DMS114 treated with DMSO at 0.1 percent for 48 hours (cell line): Measurements from ENCODE around the gene CALML4.
"Not testable (repeated sequence)": the region's sequence is repeated elsewhere in the genome, so short reads cannot be mapped to it uniquely, and the experiment has no call there.

ENCODE experiments used
- DNase-seq: peaks from one replicate; lab custom pipeline; 2025; ENCODE audit not compliant: unreplicated experiment; lab: John Stamatoyannopoulos, UW

CALML4 gene

GRCh38 chr15:68204776-68205557 is at the start of gene CALML4:
Gene CALML4 (minus strand): TSS chr15:68205332. CDS start chr15:68205247, 85 bp downstream.
- no peak for DNase-seq

DNA sequence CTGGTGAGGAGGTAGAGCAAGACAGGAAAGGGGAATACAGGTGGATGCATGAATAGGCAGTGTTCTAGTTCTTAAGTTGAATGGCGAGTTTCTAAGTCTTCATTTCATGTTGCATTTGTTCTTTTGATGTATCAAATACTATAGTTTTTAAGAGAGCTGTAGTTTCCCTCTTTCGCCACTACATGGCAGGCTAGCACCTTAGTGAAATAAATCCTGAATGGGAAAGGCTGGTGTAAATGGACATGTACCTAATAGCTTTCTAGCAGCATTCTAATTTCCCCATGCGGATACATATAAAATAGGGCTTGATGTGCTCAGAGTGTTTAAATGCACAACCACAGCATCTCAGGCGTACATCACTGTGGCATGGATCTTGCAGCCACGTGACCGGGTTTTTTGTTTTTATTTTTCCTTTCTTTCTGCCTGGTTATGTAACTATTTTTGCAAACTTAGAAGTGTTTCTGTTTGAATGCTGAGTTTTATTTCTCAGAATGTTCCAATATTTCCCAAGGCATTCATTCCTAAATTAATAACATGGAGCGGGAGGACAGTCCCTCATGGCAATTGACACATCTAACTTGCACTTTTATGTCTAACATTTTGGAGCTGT is 47.9 kb upstream of the CALML4 start:
- peak; percentile 86 for DNase-seq

- no peak for DNase-seq
Measured at GRCh38 chr15:68249058-68249713, 44.1 kb upstream of the CALML4 start.

DNA sequence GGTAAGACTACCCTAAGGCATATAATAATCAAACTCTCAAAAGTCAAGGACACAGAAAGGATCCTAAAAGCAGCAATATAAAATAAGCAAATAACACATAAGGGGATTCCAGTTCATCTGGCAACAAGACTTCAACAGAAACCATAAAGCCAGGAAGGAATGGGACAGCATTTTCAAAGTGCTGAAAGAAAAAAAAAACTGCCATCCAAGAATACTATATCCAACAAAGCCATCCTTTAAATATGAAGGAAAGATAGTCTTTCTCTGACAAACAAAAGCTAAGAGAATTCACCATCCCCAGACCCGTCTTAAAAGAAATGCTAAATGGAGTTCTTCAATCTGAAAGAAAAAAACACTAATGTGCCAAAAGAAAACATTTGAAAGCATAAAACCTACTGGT is 39.1 kb upstream of the CALML4 start:
- no peak for DNase-seq

DNA sequence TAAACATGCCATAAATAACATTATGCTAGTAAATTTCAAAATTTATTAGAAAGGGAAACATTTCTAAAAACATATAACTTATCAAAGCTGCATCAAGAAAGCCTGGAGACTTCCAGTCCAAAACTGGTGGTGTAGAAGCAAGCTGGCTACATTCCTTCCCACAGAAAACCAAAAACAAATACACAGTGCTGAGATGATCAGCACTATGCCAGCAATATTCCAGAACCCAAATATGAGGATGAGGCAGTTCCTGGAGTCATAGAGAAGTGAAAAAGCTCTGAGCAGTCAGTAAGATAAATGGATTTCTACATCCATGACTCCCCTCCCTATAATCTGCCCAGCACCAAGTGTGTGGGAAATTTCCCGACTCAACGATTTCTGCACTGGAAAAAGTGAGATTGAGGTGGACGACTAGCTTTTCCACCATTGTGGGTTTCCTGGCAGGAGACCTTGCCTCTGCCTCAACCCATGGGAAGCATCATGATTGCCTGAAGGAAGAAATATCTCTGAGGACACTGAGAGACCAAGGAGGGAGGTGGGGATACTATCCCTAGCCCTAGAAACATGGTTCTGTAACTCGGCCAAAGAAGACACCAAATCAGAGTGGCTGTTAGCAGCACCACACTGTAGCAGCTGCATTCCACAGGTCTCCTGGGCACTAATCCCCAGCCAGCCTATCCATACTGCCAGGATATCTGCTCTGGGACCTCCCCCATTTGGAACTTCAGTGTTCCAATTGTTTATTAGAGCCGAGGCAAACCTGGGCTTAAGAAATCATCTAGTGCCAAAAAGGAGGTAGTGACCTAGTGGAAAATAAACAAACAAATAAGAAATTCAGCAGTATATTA is 36.2 kb upstream of the CALML4 start:
- no peak for DNase-seq

DNA sequence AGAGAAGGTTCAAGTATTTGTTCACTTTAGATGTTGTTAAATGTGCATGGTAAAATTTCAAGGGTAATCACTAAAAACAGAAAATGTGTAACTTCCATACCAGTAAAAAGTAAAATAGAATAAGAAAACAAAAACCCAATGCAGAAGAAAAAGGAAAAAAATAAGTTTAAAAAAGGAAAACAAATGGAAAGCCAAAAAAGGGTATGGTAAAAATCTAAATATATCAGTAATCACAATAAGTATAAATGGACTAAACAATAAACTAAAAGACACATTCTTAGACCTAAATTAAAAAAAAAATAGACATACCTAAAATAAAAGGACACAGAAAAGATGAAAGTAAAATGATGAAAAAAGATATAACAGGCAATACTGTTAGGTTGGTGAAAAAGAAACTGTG is 33.9 kb upstream of the CALML4 start:
- no peak for DNase-seq

GRCh38 chr15:68235022-68235421 is 29.9 kb upstream of the CALML4 start:
- DNase-seq: no peak

- not testable (repeated sequence) for DNase-seq
Measured at GRCh38 chr15:68234520-68234919, 29.4 kb upstream of the CALML4 start.

GRCh38 chr15:68234060-68234459 is 28.9 kb upstream of the CALML4 start:
- DNase-seq: no peak

DNA sequence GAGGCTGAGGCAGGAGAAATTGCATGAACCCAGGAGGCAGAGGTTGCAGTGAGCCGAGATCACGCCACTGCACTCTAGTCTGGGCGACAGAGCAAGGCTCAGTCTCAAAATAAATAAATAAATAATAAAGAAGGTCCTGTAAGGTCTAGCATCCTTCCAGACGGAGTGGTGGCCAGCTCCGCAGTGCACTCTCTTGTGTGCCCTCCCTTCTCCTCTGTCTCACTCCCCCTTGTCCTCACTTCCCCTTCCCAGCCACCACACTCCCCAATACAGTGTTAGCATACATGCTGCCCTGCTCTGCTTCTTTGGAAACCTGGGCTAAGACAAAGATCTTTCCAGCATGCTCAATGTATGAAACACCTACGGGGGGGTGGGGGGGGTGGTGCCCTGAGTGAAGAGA is 27.8 kb upstream of the CALML4 start:
- no peak for DNase-seq

DNA sequence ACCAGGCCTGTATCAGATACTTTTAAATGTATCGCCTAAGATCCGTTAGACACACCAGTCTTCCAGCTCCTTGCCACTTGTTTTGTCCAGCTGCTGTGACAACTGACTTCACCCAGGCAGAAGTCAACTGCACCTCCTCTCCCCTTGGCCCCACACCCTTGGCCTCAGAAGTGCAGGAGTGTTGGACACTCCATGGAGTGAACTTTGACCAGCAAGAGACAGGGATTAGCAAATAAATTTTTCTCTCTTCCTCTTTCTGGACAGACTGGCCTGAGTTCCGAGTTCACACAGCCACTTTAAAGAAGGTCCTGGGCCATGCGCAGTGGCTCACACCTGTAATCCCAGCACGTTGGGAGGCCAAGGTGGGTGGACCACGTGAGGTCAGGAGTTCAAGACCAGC is 27.3 kb upstream of the CALML4 start:
- DNase-seq: no peak

DNA sequence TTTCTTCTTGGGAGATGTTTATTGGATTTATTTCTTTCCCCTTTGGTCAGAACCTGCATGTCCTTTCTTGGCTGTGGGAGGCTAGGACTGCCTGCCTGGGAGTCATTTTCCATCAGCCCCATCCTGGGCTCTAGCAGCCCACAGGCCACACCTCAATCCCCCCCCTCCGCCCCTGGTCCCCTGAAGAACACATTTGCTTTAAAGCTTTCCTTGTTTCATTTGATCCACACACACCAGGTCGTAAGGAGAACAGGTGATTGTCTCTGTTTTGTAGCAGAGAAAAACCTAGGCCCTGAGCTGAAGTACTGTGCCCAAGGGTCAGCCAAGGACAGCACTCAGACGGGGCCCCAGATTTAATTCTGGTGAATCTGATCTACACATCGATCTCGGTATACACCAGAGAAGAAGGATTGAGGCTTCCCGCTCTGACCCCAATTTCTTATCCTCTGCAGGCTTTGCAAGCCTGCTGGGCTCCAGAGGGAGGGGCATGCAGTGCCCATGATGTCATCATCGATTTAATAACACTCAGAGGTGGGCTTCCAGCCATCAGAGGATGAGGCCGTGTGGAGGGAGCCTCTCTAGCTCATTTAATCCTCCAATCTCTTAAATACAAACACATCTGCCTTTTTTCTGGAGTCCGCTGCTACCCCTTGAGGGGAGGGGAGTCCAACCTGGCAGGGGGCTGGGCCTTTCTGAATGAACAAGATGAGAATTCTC is 26.1 kb upstream of the CALML4 start:
- DNase-seq: no peak

GRCh38 chr15:68230157-68231100 is 25.3 kb upstream of the CALML4 start:
- no peak for DNase-seq

GRCh38 chr15:68229386-68230156 is 24.4 kb upstream of the CALML4 start, which contains the start of gene CLN6:
Gene CLN6 (minus strand): TSS chr15:68229728. CDS start chr15:68229584, 144 bp downstream.
- DNase-seq: peak; percentile 71

- no peak for DNase-seq
Measured at GRCh38 chr15:68228971-68229385, 23.8 kb upstream of the CALML4 start.

DNA sequence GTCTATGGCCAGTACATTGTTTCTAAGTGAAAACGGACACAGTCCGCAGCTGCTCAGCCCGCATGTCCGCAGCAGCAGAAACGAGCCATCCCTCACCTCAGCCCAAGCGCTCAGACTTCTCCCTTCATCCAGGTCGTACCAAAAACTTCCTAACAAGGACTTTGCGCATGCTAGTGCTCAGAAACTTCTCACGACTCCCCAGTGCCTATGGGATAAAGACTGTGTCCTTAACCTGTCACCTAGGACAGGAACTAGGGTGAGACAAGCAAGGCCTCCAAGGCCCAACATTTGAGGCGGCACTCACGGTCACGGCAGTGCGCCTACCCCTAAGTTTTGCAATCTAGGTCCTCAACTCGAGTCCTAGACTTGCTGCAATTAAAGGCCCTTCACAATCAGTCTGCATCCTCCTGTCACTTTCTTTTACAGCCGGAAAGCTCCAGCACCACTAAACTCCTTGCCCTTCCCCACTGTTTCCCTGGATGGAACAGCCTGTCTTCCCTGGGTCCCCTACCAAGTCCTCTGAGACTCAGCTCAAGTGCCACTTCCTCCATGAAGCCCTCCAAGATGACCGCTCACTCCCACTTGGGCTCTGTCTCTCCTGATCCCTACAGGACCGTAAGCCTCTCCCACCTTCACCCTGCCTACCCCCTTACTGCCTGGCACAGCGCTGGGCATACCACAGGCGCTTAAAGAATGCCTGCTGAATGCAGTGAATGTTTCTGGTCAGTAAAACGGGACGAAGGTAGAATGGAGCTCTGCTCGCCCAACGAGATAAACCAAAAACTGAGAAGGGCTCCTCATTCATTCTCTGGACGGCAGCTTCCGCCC is 23.2 kb upstream of the CALML4 start:
- DNase-seq: no peak

DNA sequence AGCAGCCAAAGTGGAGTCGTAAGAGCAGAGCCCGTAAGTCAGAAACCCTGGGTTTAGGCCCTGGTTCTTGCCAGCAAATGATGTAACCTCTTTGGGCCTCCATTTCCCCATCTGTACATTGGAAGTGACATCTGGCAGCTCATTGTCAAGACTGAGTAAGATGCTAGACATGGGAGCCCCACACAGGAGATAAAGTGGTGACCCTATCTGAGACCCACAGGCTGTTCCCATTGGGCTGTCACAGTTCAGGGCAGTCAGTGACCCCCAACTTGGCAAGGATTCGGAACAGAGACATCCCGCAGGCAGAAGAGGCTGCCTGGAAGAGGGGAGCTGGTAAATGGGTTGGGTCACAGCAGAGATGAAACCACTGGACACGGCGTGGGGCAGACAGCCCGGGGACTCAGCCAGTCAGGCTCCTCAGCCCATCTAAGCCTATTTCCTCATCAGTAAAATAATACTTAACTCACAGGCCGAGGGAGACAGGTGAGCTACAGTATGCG is 22.6 kb upstream of the CALML4 start:
- no peak for DNase-seq

- DNase-seq: not testable (repeated sequence)
Measured at GRCh38 chr15:68225442-68225841, 20.3 kb upstream of the CALML4 start.
